Kidney (tissue), 14 donors: ENCODE data around the gene CAPN14. TPM values are rescaled to one million over a fixed set of nuclear protein-coding genes. Genes with fewer than 3 reads are reported as not detected.
A peak's percentile ranks its signal among the peaks of the same experiment; 100 is the strongest.

Experiments
- DNase-seq, 5 donors: peaks; one replicate each; pipeline ENCODE4 v3.0.0-alpha.2; 2013 to 2020
- FAIRE-seq: peaks from 2 replicates; lab custom pipeline; 2012; peaks lifted over from hg19 to GRCh38; lab: Jason Lieb, UNC
- H3K27ac ChIP-seq, 2 donors: one replicate each; pipeline ENCODE4 v1.7.0; 2013; ENCODE audit warnings: low read depth in 2 of 2, low read length in 2 of 2, inconsistent platforms in 1 of 2
- H3K27me3 ChIP-seq: one replicate; pipeline ENCODE4 v1.7.1; 2013; ENCODE audit warnings: low read length, inconsistent platforms; ENCODE audit not compliant: control insufficient read depth, insufficient read depth
- H3K36me3 ChIP-seq, 3 donors: one replicate each; pipeline versions ENCODE4 v1.7.0 to v1.7.1; 2013; ENCODE audit warnings: low read length in 3 of 3, control low read depth in 1 of 3, inconsistent platforms in 1 of 3; ENCODE audit not compliant: insufficient read depth in 3 of 3, control insufficient read depth in 2 of 3
- H3K4me1 ChIP-seq, 3 donors: one replicate each; pipeline versions ENCODE4 v1.7.0 to v1.7.1; 2013; ENCODE audit warnings: low read length in 3 of 3, inconsistent platforms in 1 of 3, low read depth in 1 of 3; ENCODE audit not compliant: control insufficient read depth in 2 of 3, insufficient read depth in 2 of 3
- H3K4me3 ChIP-seq, 3 donors: one replicate each; pipeline versions ENCODE4 v1.7.0 to v1.8.1; 2013; ENCODE audit warnings: low read length in 3 of 3, control low read depth in 1 of 3, inconsistent platforms in 1 of 3
- H3K9ac ChIP-seq, 3 donors: one replicate each; pipeline versions ENCODE4 v1.7.0 to v1.7.1; 2013; ENCODE audit warnings: low read length in 3 of 3, control low read depth in 1 of 3, inconsistent platforms in 1 of 3
- H3K9me3 ChIP-seq, 3 donors: one replicate each; pipeline versions ENCODE4 v1.7.0 to v1.7.1; 2013; ENCODE audit warnings: low read length in 3 of 3, control low read depth in 1 of 3, inconsistent platforms in 1 of 3; ENCODE audit not compliant: control insufficient read depth in 2 of 3, insufficient read depth in 1 of 3
- CTCF ChIP-seq: IDR thresholded peaks from 3 replicates; pipeline ENCODE4 v1.5.1; 2012; ENCODE audit warnings: mild to moderate bottlenecking, moderate library complexity, borderline replicate concordance; ENCODE audit not compliant: insufficient read depth; ENCODE audit errors: extremely low read depth
- intact Hi-C: fragments of 100-400 bp; cut with DNase I; formaldehyde crosslinking; loops from one replicate; pipeline ENCODE4 v1.11.1; 2022
- polyA plus RNA-seq: library from polyadenylated mRNA; stranded (reverse); fragments of 350-450 nt; fragmentation: Illumina TruSeq; extraction: RNeasy Lipid Tissue Mini Kit (QIAGEN cat#74804); gene quantifications from one replicate; pipeline ENCODE4 v1.2.3, GENCODE V29; 2014; ENCODE audit warnings: low read depth, low replicate concordance; ENCODE audit not compliant: insufficient read depth
- total RNA-seq: library from RNA; stranded (reverse); fragmentation: NEBNext Ultra II Directional; extraction: Animal tissue kit (Norgen Biotek cat#: 25700); gene quantifications from one replicate; pipeline ENCODE4 v1.2.1, GENCODE V29; 2021
- donor health status: control.
- donor health status: control.
- donor health status: control.
- donor health status: control.
- donor health status: control.
- donor health status: DM: yes; HTN: yes; CAD: no.
- donor health status: Normal renal cell carcinoma (clear cell type).

CAPN14 gene
- total and polyA plus RNA-seq, 2 donors from 2014 or later, result 0.22 to 0.25 TPM

- intact Hi-C loops, result no loop called here
- Histone ChIP-seq H3K9me3 (no peaks in the 10 kb centered on the region), H3K27me3 (no peaks in the 10 kb centered on the region), H3K36me3 (no peaks in the 10 kb centered on the region), H3K4me1 (peaks cover 0 to 16% (median 0%) of the 10 kb centered on the region in 3 donors), H3K9ac (peak overlapping the region in 1 of 3 donors; percentile 58), H3K4me3 (peak overlapping the region in 1 of 3 donors; percentile 15), H3K27ac (peak overlapping the region; percentile 38 to 76)
- FAIRE-seq (no peak), DNase-seq (no peak)
- no peak for TF ChIP-seq CTCF
These were observed 21.7 kb upstream of the CAPN14 start for GRCh38 chr2:31238906-31239592.

GRCh38 chr2:31238126-31238905 lies 21.0 kb upstream of the CAPN14 start:
- no peaks in the 10 kb centered on the region for H3K36me3 ChIP-seq
- H3K9me3 ChIP-seq, result no peaks in the 10 kb centered on the region
- FAIRE-seq (no peak), DNase-seq (peak in 2 of 5 donors; percentile 48 to 68)
- H3K27me3 ChIP-seq, result no peaks in the 10 kb centered on the region
- peaks cover 0 to 16% (median 0%) of the 10 kb centered on the region in 3 donors for H3K4me1 ChIP-seq
- peak overlapping the region in 2 of 3 donors; percentile 34 to 63 for H3K9ac ChIP-seq
- H3K27ac ChIP-seq, result peak overlapping the region; percentile 38 to 76
- H3K4me3 ChIP-seq, result no peak overlapping the region
- intact Hi-C loops, result no loop called here
- TF ChIP-seq CTCF, result no peak

- H3K4me1 ChIP-seq, result peaks cover 0 to 16% (median 0%) of the 10 kb centered on the region in 3 donors
- no peak overlapping the region for H3K9ac ChIP-seq
- TF ChIP-seq CTCF, result no peak
- no peaks in the 10 kb centered on the region for H3K27me3 ChIP-seq
- H3K9me3 ChIP-seq, result no peaks in the 10 kb centered on the region
- FAIRE-seq (no peak), DNase-seq (no peak)
- intact Hi-C loops, result no loop called here
- no peak overlapping the region for H3K27ac ChIP-seq
- H3K4me3 ChIP-seq, result no peak overlapping the region
- H3K36me3 ChIP-seq, result no peaks in the 10 kb centered on the region
These were observed 20.2 kb upstream of the CAPN14 start for GRCh38 chr2:31237348-31238017.
